ENCODE data around the gene TMEM9. TPM values are rescaled to one million over a fixed set of nuclear protein-coding genes. Genes with fewer than 3 reads are reported as not detected.

Gene TMEM9
- 20.5 TPM for total RNA-seq
- long read RNA-seq, transcript TMEM9-203 (6 exons, 1,564 nt) = minor isoform, 5 of 53 reads
- long read RNA-seq, transcript TMEM9-204 (6 exons, 1,529 nt) = major isoform, 32 of 53 reads
- long read RNA-seq, partial matches to known transcripts = 4 of 53 reads
- long read RNA-seq, other reads (novel, unspliced or antisense) = 4 of 53 reads

GRCh38 chr1:201154389-201155165, at the start of gene TMEM9:
Gene TMEM9, minus strand, starts transcription at chr1:201154474. Its CDS starts 551 bp downstream, at chr1:201153923.
- DNase-seq (peak; percentile 98), ATAC-seq (peak; percentile 98)
- intact Hi-C loops (cut with micrococcal nuclease) = no loop called here

- ATAC-seq (no peak), DNase-seq (no peak)
- intact Hi-C loops (cut with micrococcal nuclease) = no loop called here
Observed at GRCh38 chr1:201198598-201198997, 44.3 kb upstream of the TMEM9 start.

GRCh38 chr1:201194046-201194445, 39.8 kb upstream of the TMEM9 start:
- no peak for DNase-seq
- no peak for ATAC-seq
- intact Hi-C loops (cut with micrococcal nuclease) = no loop called here

- ATAC-seq = peak; percentile 31
- intact Hi-C loops (cut with micrococcal nuclease) = no loop called here
- no peak for DNase-seq
Observed at GRCh38 chr1:201192261-201192788, 38.1 kb upstream of the TMEM9 start.

- intact Hi-C loops (cut with micrococcal nuclease) = no loop called here
- DNase-seq (no peak), ATAC-seq (no peak)
Observed at GRCh38 chr1:201191653-201192260, 37.5 kb upstream of the TMEM9 start.

GRCh38 chr1:201190624-201191051, 36.4 kb upstream of the TMEM9 start, which contains the start of gene IGFN1:
Gene IGFN1, plus strand, starts transcription at chr1:201190824. Its CDS starts 2,470 bp downstream, at chr1:201193294.
- no peak for DNase-seq
- intact Hi-C loops (cut with micrococcal nuclease) = no loop called here
- ATAC-seq = no peak

- DNase-seq = no peak
- intact Hi-C loops (cut with micrococcal nuclease) = no loop called here
- no peak for ATAC-seq
Observed at GRCh38 chr1:201190005-201190404, 35.7 kb upstream of the TMEM9 start.

- intact Hi-C loops (cut with micrococcal nuclease) = no loop called here
- DNase-seq (no peak), ATAC-seq (no peak)
Observed at GRCh38 chr1:201189085-201189484, 34.8 kb upstream of the TMEM9 start.

- intact Hi-C loops (cut with micrococcal nuclease) = no loop called here
- ATAC-seq (no peak), DNase-seq (no peak)
Observed at GRCh38 chr1:201186192-201186591, 31.9 kb upstream of the TMEM9 start.

GRCh38 chr1:201185527-201186128, 31.4 kb upstream of the TMEM9 start:
- no peak for ATAC-seq
- intact Hi-C loops (cut with micrococcal nuclease) = no loop called here
- no peak for DNase-seq

- DNase-seq = no peak
- intact Hi-C loops (cut with micrococcal nuclease) = no loop called here
- no peak for ATAC-seq
Observed at GRCh38 chr1:201185123-201185453, 30.8 kb upstream of the TMEM9 start.

GRCh38 chr1:201184307-201185122, 30.2 kb upstream of the TMEM9 start:
- ATAC-seq = peak; percentile 82
- intact Hi-C loops (cut with micrococcal nuclease) = no loop called here
- DNase-seq = no peak

- no peak for ATAC-seq
- intact Hi-C loops (cut with micrococcal nuclease) = no loop called here
- no peak for DNase-seq
Observed at GRCh38 chr1:201183753-201184152, 29.5 kb upstream of the TMEM9 start.

GRCh38 chr1:201183209-201183608, 28.9 kb upstream of the TMEM9 start:
- ATAC-seq (no peak), DNase-seq (no peak)

GRCh38 chr1:201181726-201182125, 27.5 kb upstream of the TMEM9 start:
- intact Hi-C loops (cut with micrococcal nuclease) = no loop called here
- ATAC-seq (no peak), DNase-seq (no peak)

More at GRCh38 chr1:201183209-201183608, 28.9 kb upstream of the TMEM9 start:
- intact Hi-C loops (cut with micrococcal nuclease) = no loop called here

GRCh38 chr1:201181323-201181722, 27.0 kb upstream of the TMEM9 start:
- DNase-seq = no peak
- ATAC-seq = no peak
- intact Hi-C loops (cut with micrococcal nuclease) = no loop called here

- DNase-seq = no peak
- intact Hi-C loops (cut with micrococcal nuclease) = no loop called here
- no peak for ATAC-seq
Observed at GRCh38 chr1:201180901-201181300, 26.6 kb upstream of the TMEM9 start.

GRCh38 chr1:201180141-201180540, 25.9 kb upstream of the TMEM9 start:
- no peak for ATAC-seq
- no peak for DNase-seq
- intact Hi-C loops (cut with micrococcal nuclease) = no loop called here

- no peak for DNase-seq
- intact Hi-C loops (cut with micrococcal nuclease) = no loop called here
- no peak for ATAC-seq
Observed at GRCh38 chr1:201178718-201179117, 24.4 kb upstream of the TMEM9 start.

Data from left ventricle myocardium superior (tissue), 1 donor.